Loucy (cell line): Measurements from ENCODE around the gene EXOC3L4.

Experiments used
- H2AFZ ChIP-seq: fragments of 200-600 bp; sonication (generic); 2 replicates; pipeline ENCODE4 v1.6.0; 2016; ENCODE audit warnings: antibody characterized with exemption, mild to moderate bottlenecking, low read length, moderate library complexity
- H3F3A ChIP-seq: fragments of 200-600 bp; 2 replicates; pipeline ENCODE4 v1.6.0; 2016; ENCODE audit warnings: antibody characterized with exemption, low read depth, mild to moderate bottlenecking
- H3K27me3 ChIP-seq: fragments of 200-600 bp; sonication (generic); 2 replicates; pipeline ENCODE4 v1.6.1; 2014; ENCODE audit warnings: low read length, mild to moderate bottlenecking; ENCODE audit not compliant: insufficient read depth, poor library complexity, severe bottlenecking
- H3K36me3 ChIP-seq: fragments of 200-600 bp; sonication (generic); 2 replicates; pipeline ENCODE4 v1.6.1; 2016; ENCODE audit warnings: low read length; ENCODE audit not compliant: insufficient read depth
- H3K4me1 ChIP-seq: fragments of 200-600 bp; sonication (generic); 2 replicates; pipeline ENCODE4 v1.5.1; 2014; ENCODE audit warnings: low read length, mild to moderate bottlenecking; ENCODE audit not compliant: insufficient read depth, poor library complexity, severe bottlenecking
- H3K4me2 ChIP-seq: fragments of 200-600 bp; sonication (generic); 2 replicates; pipeline ENCODE4 v1.6.0; 2014; ENCODE audit warnings: antibody characterized with exemption, low read length, low read depth, mild to moderate bottlenecking; ENCODE audit not compliant: poor library complexity, severe bottlenecking
- H3K4me3 ChIP-seq: fragments of 200-600 bp; sonication (generic); 2 replicates; pipeline ENCODE4 v1.5.1; 2014; ENCODE audit warnings: low read length, mild to moderate bottlenecking, mixed read lengths; ENCODE audit not compliant: poor library complexity, severe bottlenecking
- H3K79me2 ChIP-seq: fragments of 200-600 bp; sonication (generic); 2 replicates; pipeline ENCODE4 v1.6.1; 2014; ENCODE audit warnings: low read length; ENCODE audit not compliant: insufficient read depth
- H3K9ac ChIP-seq: fragments of 200-600 bp; sonication (generic); 2 replicates; pipeline ENCODE4 v1.6.0; 2014; ENCODE audit warnings: mild to moderate bottlenecking, low read depth, low read length, moderate library complexity; ENCODE audit not compliant: poor library complexity, severe bottlenecking
- H3K9me2 ChIP-seq: fragments of 200-600 bp; sonication (generic); replicated peaks from 2 replicates; pipeline ENCODE4 v1.6.1; 2016; ENCODE audit warnings: low read depth, low read length, mixed read lengths
- H3K9me3 ChIP-seq: fragments of 200-600 bp; sonication (generic); 2 replicates; pipeline ENCODE4 v1.6.1; 2014; ENCODE audit warnings: mild to moderate bottlenecking, antibody characterized with exemption, low read length, low read depth; ENCODE audit not compliant: insufficient read depth
- H4K20me1 ChIP-seq: fragments of 200-600 bp; sonication (generic); 2 replicates; pipeline ENCODE4 v1.6.0; 2014; ENCODE audit warnings: antibody characterized with exemption, low read length, mild to moderate bottlenecking; ENCODE audit not compliant: insufficient read depth, poor library complexity, severe bottlenecking
- CTCF ChIP-seq: fragments of 200-600 bp; sonication (generic); conservative IDR thresholded peaks from 2 replicates; pipeline ENCODE4 v1.5.1; 2014; ENCODE audit warnings: mild to moderate bottlenecking, antibody characterized with exemption, low read length
- EZH2phosphoT487 ChIP-seq: fragments of 200-600 bp; IDR thresholded peaks from 2 replicates; pipeline ENCODE4 v1.6.1; 2018; ENCODE audit warnings: antibody characterized with exemption, mild to moderate bottlenecking, moderate library complexity, borderline replicate concordance

Gene EXOC3L4

GRCh38 chr14:103101963-103102688 lies 7.6 kb downstream of the EXOC3L4 start:
- Histone ChIP-seq H3K4me1 (no peaks in the 10 kb centered on the region), H3K9ac (no peak overlapping the region), H3K9me3 (no peaks in the 10 kb centered on the region), H4K20me1 (no peaks in the 10 kb centered on the region), H3K79me2 (no peaks in the 10 kb centered on the region), H3F3A (no peaks in the 10 kb centered on the region), H3K4me3 (no peak overlapping the region), H3K27me3 (no peaks in the 10 kb centered on the region), H3K9me2 (no peaks in the 10 kb centered on the region), H3K4me2 (no peak overlapping the region), H3K36me3 (no peaks in the 10 kb centered on the region), H2AFZ (no peak overlapping the region)
- TF ChIP-seq CTCF (no peak), EZH2phosphoT487 (no peak)

- Histone ChIP-seq H3K4me1 (no peaks in the 10 kb centered on the region), H3K27me3 (no peaks in the 10 kb centered on the region)
These were observed 8.2 kb downstream of the EXOC3L4 start for GRCh38 chr14:103102689-103103260.

GRCh38 chr14:103103461-103104388 lies 9.2 kb downstream of the EXOC3L4 start:
- Histone ChIP-seq H3K4me1 (no peaks in the 10 kb centered on the region), H4K20me1 (no peaks in the 10 kb centered on the region), H3K9me3 (no peaks in the 10 kb centered on the region), H3K4me2 (no peak overlapping the region), H3K9me2 (no peaks in the 10 kb centered on the region), H3K27me3 (no peaks in the 10 kb centered on the region), H3K79me2 (no peaks in the 10 kb centered on the region), H3K36me3 (no peaks in the 10 kb centered on the region), H2AFZ (no peak overlapping the region), H3F3A (no peaks in the 10 kb centered on the region), H3K9ac (no peak overlapping the region), H3K4me3 (no peak overlapping the region)
- TF ChIP-seq CTCF (no peak), EZH2phosphoT487 (no peak)

More at GRCh38 chr14:103102689-103103260, 8.2 kb downstream of the EXOC3L4 start:
- no peaks in the 10 kb centered on the region for H3K9me2 ChIP-seq
- no peaks in the 10 kb centered on the region for H3F3A ChIP-seq
- H3K9me3 ChIP-seq, result no peaks in the 10 kb centered on the region
- no peaks in the 10 kb centered on the region for H3K79me2 ChIP-seq
- no peak overlapping the region for H2AFZ ChIP-seq
- H3K4me2 ChIP-seq, result no peak overlapping the region
- no peaks in the 10 kb centered on the region for H4K20me1 ChIP-seq
- H3K9ac ChIP-seq, result no peak overlapping the region
- TF ChIP-seq CTCF, result no peak
- TF ChIP-seq EZH2phosphoT487, result no peak
- H3K36me3 ChIP-seq, result no peaks in the 10 kb centered on the region
- no peak overlapping the region for H3K4me3 ChIP-seq
